HG03175 (cell line): ENCODE measurements around the gene ACAP1.
A peak's percentile ranks its signal among the peaks of the same experiment; 100 is the strongest.
"Not testable (repeated sequence)": the region's sequence is repeated elsewhere in the genome, so short reads cannot be mapped to it uniquely, and the experiment has no call there.

Source experiments
- ATAC-seq: cut with Tn5 transposase; IDR thresholded peaks from one replicate; pipeline ENCODE4 v1.9.1; 2021; ENCODE audit warnings: mild to moderate bottlenecking, moderate library complexity; ENCODE audit not compliant: unreplicated experiment

The ACAP1 gene

GRCh38 chr17:7328009-7328408, 8.3 kb upstream of the ACAP1 start:
- no peak for ATAC-seq

GRCh38 chr17:7328840-7329373, 7.4 kb upstream of the ACAP1 start, which contains the start of gene NEURL4:
TSS of gene NEURL4 (minus strand) at chr17:7329335. CDS start at chr17:7329312, 23 bp downstream.
- peak; percentile 15 for ATAC-seq

- peak; percentile 71 for ATAC-seq
Observed at GRCh38 chr17:7329374-7329996, 6.8 kb upstream of the ACAP1 start.

- ATAC-seq, result peak; percentile 40
Observed at GRCh38 chr17:7329997-7330637, 6.2 kb upstream of the ACAP1 start.

- no peak for ATAC-seq
Observed at GRCh38 chr17:7330638-7331015, 5.7 kb upstream of the ACAP1 start.

GRCh38 chr17:7332111-7332510, 4.2 kb upstream of the ACAP1 start:
- ATAC-seq, result no peak

GRCh38 chr17:7332600-7333069, 3.7 kb upstream of the ACAP1 start:
- not testable (repeated sequence) for ATAC-seq

GRCh38 chr17:7334938-7335538, 1.3 kb upstream of the ACAP1 start:
- no peak for ATAC-seq

GRCh38 chr17:7335765-7336164, 564 bp upstream of the ACAP1 start:
- ATAC-seq, result not testable (repeated sequence)

GRCh38 chr17:7337600-7337999, 1.3 kb downstream of the ACAP1 start:
- not testable (repeated sequence) for ATAC-seq

GRCh38 chr17:7340179-7340578, 3.9 kb downstream of the ACAP1 start:
- ATAC-seq, result no peak

GRCh38 chr17:7341842-7342241, 5.5 kb downstream of the ACAP1 start:
- ATAC-seq, result no peak

GRCh38 chr17:7343250-7343649, 6.9 kb downstream of the ACAP1 start:
- no peak for ATAC-seq

- no peak for ATAC-seq
Observed at GRCh38 chr17:7346761-7347614, 10.7 kb downstream of the ACAP1 start.

- ATAC-seq, result no peak
Observed at GRCh38 chr17:7347630-7348477, 11.5 kb downstream of the ACAP1 start.

GRCh38 chr17:7348478-7349242, 12.3 kb downstream of the ACAP1 start:
- ATAC-seq, result no peak

GRCh38 chr17:7351665-7352502, 15.6 kb downstream of the ACAP1 start, which contains the start of gene KCTD11:
TSS of gene KCTD11 (plus strand) at chr17:7352162.
- peak; percentile 70 for ATAC-seq

GRCh38 chr17:7352503-7352889, 16.2 kb downstream of the ACAP1 start:
- ATAC-seq, result no peak
